ENCODE data around the gene FBXO41. TPM values are rescaled to one million over a fixed set of nuclear protein-coding genes. Genes with fewer than 3 reads are reported as not detected.
A peak's percentile ranks its signal among the peaks of the same experiment; 100 is the strongest.

Gene FBXO41
- total and polyA plus RNA-seq, 12 donors, result 0.12 to 1.8 (median 0.68) TPM

DNA sequence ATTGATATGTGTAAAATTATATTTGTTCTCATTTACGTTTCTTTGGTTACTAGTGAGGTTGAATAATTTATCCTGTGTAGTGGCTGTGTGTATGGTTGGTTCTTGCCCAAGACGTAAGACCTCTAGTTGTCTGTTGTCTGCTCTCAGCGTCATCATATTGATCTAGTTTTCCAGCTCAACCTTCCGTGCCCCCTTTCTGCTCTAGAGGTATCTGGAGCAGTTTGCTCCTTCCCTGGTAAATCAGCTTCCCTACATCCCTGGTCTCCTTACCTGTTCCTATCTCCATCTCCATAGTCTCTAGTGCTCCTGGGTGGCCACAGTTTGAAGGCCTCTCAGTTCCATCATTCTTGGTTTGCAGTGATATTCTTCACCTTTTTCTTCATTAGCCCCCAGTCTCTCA, 69.0 kb downstream of the FBXO41 start:
- intact Hi-C loops (cut with DNase I), result no loop called here
- 79 to 82% methylated on average over 4 of the region's 4 CpGs for WGBS, 2 donors
- Histone ChIP-seq H3K4me3 (peak overlapping the region in 5 of 10 donors; percentile 85 to 96 (median 91)), H3K27me3 (no peaks in the 10 kb centered on the region), H3K4me1 (peaks cover 0 to 37% (median 24%) of the 10 kb centered on the region in 9 donors), H3K9me3 (no peaks in the 10 kb centered on the region), H3K36me3 (peaks cover 0 to 14% (median 0%) of the 10 kb centered on the region in 9 donors), H3K27ac (peak overlapping the region in 1 of 10 donors; percentile 91)
- DNase-seq (no peak), ATAC-seq (no peak)
- TF ChIP-seq, protein P1, sequence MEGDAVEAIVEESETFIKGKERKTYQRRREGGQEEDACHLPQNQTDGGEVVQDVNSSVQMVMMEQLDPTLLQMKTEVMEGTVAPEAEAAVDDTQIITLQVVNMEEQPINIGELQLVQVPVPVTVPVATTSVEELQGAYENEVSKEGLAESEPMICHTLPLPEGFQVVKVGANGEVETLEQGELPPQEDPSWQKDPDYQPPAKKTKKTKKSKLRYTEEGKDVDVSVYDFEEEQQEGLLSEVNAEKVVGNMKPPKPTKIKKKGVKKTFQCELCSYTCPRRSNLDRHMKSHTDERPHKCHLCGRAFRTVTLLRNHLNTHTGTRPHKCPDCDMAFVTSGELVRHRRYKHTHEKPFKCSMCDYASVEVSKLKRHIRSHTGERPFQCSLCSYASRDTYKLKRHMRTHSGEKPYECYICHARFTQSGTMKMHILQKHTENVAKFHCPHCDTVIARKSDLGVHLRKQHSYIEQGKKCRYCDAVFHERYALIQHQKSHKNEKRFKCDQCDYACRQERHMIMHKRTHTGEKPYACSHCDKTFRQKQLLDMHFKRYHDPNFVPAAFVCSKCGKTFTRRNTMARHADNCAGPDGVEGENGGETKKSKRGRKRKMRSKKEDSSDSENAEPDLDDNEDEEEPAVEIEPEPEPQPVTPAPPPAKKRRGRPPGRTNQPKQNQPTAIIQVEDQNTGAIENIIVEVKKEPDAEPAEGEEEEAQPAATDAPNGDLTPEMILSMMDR (IDR thresholded peaks at IDR 0.05), result no peak

- Histone ChIP-seq H3K27me3 (no peaks in the 10 kb centered on the region), H3K9me3 (no peaks in the 10 kb centered on the region), H3K27ac (peak within 1 kb of the TSS in 9 of 10 donors; percentile 57 to 91 (median 80)), H3K36me3 (peaks cover 0 to 7% (median 0%) of the 10 kb centered on the region in 9 donors), H3K4me3 (peak within 1 kb of the TSS; percentile 74 to 97 (median 92)), H3K4me1 (peaks cover 0 to 37% (median 24%) of the 10 kb centered on the region in 9 donors)
- DNase-seq (peak; percentile 86 to 89), ATAC-seq (peak; percentile 90 to 96 (median 94))
- intact Hi-C loops (cut with DNase I), result loop anchor here in 1 of 10 donors (5.0 kb wide), 1 partner anchor 37 kb away; no protein-coding TSS in a partner anchor
- TF ChIP-seq, protein P1 (IDR thresholded peaks at IDR 0.05), result no peak
- 1% methylated on average over 64 of the region's 64 CpGs for WGBS, 2 donors
These were observed 69.9 kb downstream of the FBXO41 start, which contains the start of gene SMYD5 for GRCh38 chr2:73214120-73215035. SMYD5 (plus strand) TSS chr2:73214245; CDS start chr2:73214267, 22 bp downstream.

GRCh38 chr2:73212448-73213176, 71.7 kb downstream of the FBXO41 start:
- Histone ChIP-seq H3K27ac (no peak overlapping the region), H3K4me3 (no peak overlapping the region), H3K36me3 (no peaks in the 10 kb centered on the region), H3K27me3 (no peaks in the 10 kb centered on the region), H3K9me3 (no peaks in the 10 kb centered on the region), H3K4me1 (peaks cover 0 to 26% (median 21%) of the 10 kb centered on the region in 9 donors)
- TF ChIP-seq, protein P1 (IDR thresholded peaks at IDR 0.05), result peak; percentile 73 to 96 (median 88)
- intact Hi-C loops (cut with DNase I), result loop anchor here in 2 of 10 donors (1.0 to 5.0 kb wide), 2 partner anchors 35 kb away; no protein-coding TSS in a partner anchor
- 57 to 59% methylated on average over 20 of the region's 20 CpGs for WGBS, 2 donors
- DNase-seq (peak; percentile 47 to 69), ATAC-seq (peak; percentile 57 to 77 (median 70))

- WGBS, 2 donors, result 63 to 74% methylated on average over 7 of the region's 7 CpGs
These were observed 72.2 kb downstream of the FBXO41 start for GRCh38 chr2:73212098-73212447.

More at GRCh38 chr2:73212098-73212447, 72.2 kb downstream of the FBXO41 start:
- H3K9me3 ChIP-seq, result no peaks in the 10 kb centered on the region
- no peak overlapping the region for H3K4me3 ChIP-seq
- H3K4me1 ChIP-seq, result peaks cover 0 to 26% (median 21%) of the 10 kb centered on the region in 9 donors
- H3K27me3 ChIP-seq, result no peaks in the 10 kb centered on the region
- H3K36me3 ChIP-seq, result no peaks in the 10 kb centered on the region
- H3K27ac ChIP-seq, result no peak overlapping the region
- intact Hi-C loops (cut with DNase I), result loop anchor here in 2 of 10 donors (1.0 to 5.0 kb wide), 2 partner anchors 35 kb away; no protein-coding TSS in a partner anchor
- DNase-seq, result no peak
- TF ChIP-seq, protein P1 (IDR thresholded peaks at IDR 0.05), result no peak
- ATAC-seq, result no peak

All from heart right ventricle (tissue), 16 donors.